GM23248 (cell line): ENCODE measurements around the gene ERG.

Source experiments
- EZH2 ChIP-seq: fragments of 200-600 bp; sonication (generic); IDR thresholded peaks from 2 replicates; pipeline ENCODE4 v1.6.1; 2018; ENCODE audit warnings: antibody characterized with exemption, mild to moderate bottlenecking; ENCODE audit not compliant: insufficient read depth, poor library complexity, severe bottlenecking
- EZH2phosphoT487 ChIP-seq: fragments of 200-600 bp; sonication (generic); IDR thresholded peaks from 2 replicates; pipeline ENCODE4 v1.6.1; 2018; ENCODE audit warnings: antibody characterized with exemption, moderate library complexity, mild to moderate bottlenecking, low read depth; ENCODE audit not compliant: insufficient read depth

- TF ChIP-seq EZH2phosphoT487 (no peak), EZH2 (no peak)
Observed at GRCh38 chr21:38399103-38399502, 99.2 kb downstream of the ERG start.
